CD4-positive, alpha-beta memory T cell (primary cell): ENCODE measurements around the gene GRIPAP1. TPM values are rescaled to one million over a fixed set of nuclear protein-coding genes. Genes with fewer than 3 reads are reported as not detected.
A peak's percentile ranks its signal among the peaks of the same experiment; 100 is the strongest.

Source experiments
- CTCF ChIA-PET: fragments of 350-600 bp; sonication (Branson Sonifier 250); formaldehyde crosslinking; loops from one replicate; lab custom pipeline; 2021; ENCODE audit warnings: inconsistent platforms; ENCODE audit not compliant: partially characterized antibody; lab: Charles Lee
- POLR2A ChIA-PET: fragments of 350-600 bp; sonication (Branson Sonifier 250); formaldehyde crosslinking; loops from one replicate; lab custom pipeline; 2021; ENCODE audit not compliant: partially characterized antibody; lab: Charles Lee
- DNase-seq, 5 donors: peaks; one replicate each; pipeline versions ENCODE4 v3.0.0 to v3.0.0-alpha.2; 2020 to 2022; ENCODE audit warnings: mixed read lengths in 1 of 5
- H3K27ac ChIP-seq: one replicate; pipeline ENCODE4 v1.7.0; 2013; ENCODE audit warnings: low read depth, low read length
- H3K27me3 ChIP-seq: 2 replicates; pipeline ENCODE4 v1.7.0; 2013; ENCODE audit warnings: mild to moderate bottlenecking, low read length, moderate library complexity; ENCODE audit not compliant: insufficient read depth
- H3K36me3 ChIP-seq: 2 replicates; pipeline ENCODE4 v1.7.0; 2013; ENCODE audit warnings: mild to moderate bottlenecking, low read length, moderate library complexity; ENCODE audit not compliant: insufficient read depth
- H3K4me1 ChIP-seq: 2 replicates; pipeline ENCODE4 v1.7.0; 2013; ENCODE audit warnings: mild to moderate bottlenecking, low read length, moderate library complexity; ENCODE audit not compliant: insufficient read depth
- H3K4me3 ChIP-seq, 2 donors: one replicate each; pipeline ENCODE4 v1.7.0; 2013; ENCODE audit warnings: low read length in 2 of 2, mild to moderate bottlenecking in 1 of 2
- H3K9me3 ChIP-seq, 2 donors: one replicate each; pipeline ENCODE4 v1.7.0; 2013; ENCODE audit warnings: low read length in 2 of 2, control low read depth in 1 of 2; ENCODE audit not compliant: control insufficient read depth in 1 of 2
- H3K27ac Mint-ChIP-seq, 7 donors: one replicate each; pipeline ENCODE4 v1.8.0; 2020 to 2021; ENCODE audit warnings: mixed read lengths in 7 of 7, mild to moderate bottlenecking in 6 of 7, inconsistent platforms in 3 of 7, moderate library complexity in 3 of 7
- H3K27me3 Mint-ChIP-seq, 2 donors: one replicate each; pipeline ENCODE4 v1.8.0; 2020 to 2021; ENCODE audit warnings: mixed read lengths in 2 of 2
- H3K36me3 Mint-ChIP-seq, 2 donors: one replicate each; pipeline ENCODE4 v1.8.0; 2020 to 2021; ENCODE audit warnings: mixed read lengths in 2 of 2, inconsistent platforms in 1 of 2, mild to moderate bottlenecking in 1 of 2
- H3K4me1 Mint-ChIP-seq, 4 donors: one replicate each; pipeline ENCODE4 v1.8.0; 2020 to 2021; ENCODE audit warnings: mixed read lengths in 4 of 4, mild to moderate bottlenecking in 1 of 4
- H3K4me3 Mint-ChIP-seq, 8 donors: one replicate each; pipeline ENCODE4 v1.8.0; 2020 to 2021; ENCODE audit warnings: mixed read lengths in 8 of 8, mild to moderate bottlenecking in 7 of 8, moderate library complexity in 6 of 8, inconsistent platforms in 3 of 8
- H3K9me3 Mint-ChIP-seq, 8 donors: one replicate each; pipeline ENCODE4 v1.8.0; 2020 to 2021; ENCODE audit warnings: mixed read lengths in 8 of 8, mild to moderate bottlenecking in 5 of 8, inconsistent platforms in 3 of 8, moderate library complexity in 1 of 8
- intact Hi-C: fragments of 100-400 bp; cut with micrococcal nuclease; formaldehyde crosslinking; loops from one replicate; pipeline ENCODE4 v1.15.1; 2023
- polyA plus RNA-seq, 2 donors: library from polyadenylated mRNA; unstranded; fragments of 300-500 nt; fragmentation: Illumina TruSeq; gene quantifications; one replicate each; pipeline ENCODE4 v1.2.3, GENCODE V29; 2021
- total RNA-seq, 2 experiments: library from RNA; stranded (reverse); gene quantifications; one replicate each; pipeline ENCODE4 v1.2.3, GENCODE V29; 2021

GRIPAP1 gene
- total and polyA plus RNA-seq, 4 experiments from 2014 or later, result 4.8 to 111 (median 59.2) TPM

- POLR2A ChIA-PET, result interaction anchor here (0.8 to 5.9 kb wide), 19 partner anchors 11 to 418 kb away, joined by 3 to 99 read pairs (median 9); partner anchors contain the start of genes GRIPAP1, KCND1, PIM2 and PLP2
These were observed 44.6 kb downstream of the GRIPAP1 start, which contains the start of gene OTUD5 for GRCh38 chrX:48957477-48957826. TSS of gene OTUD5 (minus strand) at chrX:48957607. CDS start at chrX:48957570, 37 bp downstream.

GRCh38 chrX:48956728-48957414 lies 45.2 kb downstream of the GRIPAP1 start:
- peak; percentile 46 to 83 (median 58) for DNase-seq
- ChIA-PET CTCF (interaction anchor here (0.6 to 2.5 kb wide), 3 partner anchors 10 to 308 kb away, joined by 3 to 16 read pairs (median 4); no protein-coding TSS in a partner anchor), POLR2A (interaction anchor here (0.5 to 5.9 kb wide), 14 partner anchors 10 to 417 kb away, joined by 3 to 99 read pairs (median 7); partner anchors contain the start of genes GRIPAP1, HDAC6, PIM2 and PLP2)
- Mint-ChIP-seq H3K27ac (peak overlapping the region; percentile 82 to 98 (median 90)), H3K4me1 (peaks cover 24 to 76% (median 47%) of the 10 kb centered on the region in 4 donors), H3K27me3 (no peaks in the 10 kb centered on the region), H3K36me3 (peaks cover 6 to 36% of the 10 kb centered on the region in 2 donors), H3K4me3 (peak overlapping the region; percentile 80 to 89 (median 86)), H3K9me3 (peaks cover 0 to 4% (median 0%) of the 10 kb centered on the region in 8 donors)
- intact Hi-C loops, result loop anchor here (2.0 to 5.0 kb wide), 3 partner anchors 18 to 205 kb away; partner anchors contain the start of genes GPKOW and MAGIX
- H3K27me3 ChIP-seq, result no peaks in the 10 kb centered on the region
- peaks cover 61% of the 10 kb centered on the region for H3K4me1 ChIP-seq
- H3K4me3 ChIP-seq, result peak overlapping the region; percentile 57 to 62
- H3K27ac ChIP-seq, result peak overlapping the region; percentile 98
- no peaks in the 10 kb centered on the region for H3K9me3 ChIP-seq
- H3K36me3 ChIP-seq, result peaks cover 4% of the 10 kb centered on the region

More at GRCh38 chrX:48957477-48957826, 44.6 kb downstream of the GRIPAP1 start, which contains the start of gene OTUD5:
- H3K27me3 ChIP-seq, result no peaks in the 10 kb centered on the region
- CTCF ChIA-PET, result interaction anchor here (1.0 to 1.6 kb wide), 4 partner anchors 20 to 309 kb away, joined by 3 to 7 read pairs (median 5); partner anchors contain the start of gene TFE3
- H3K27ac ChIP-seq, result peak within 1 kb of the TSS; percentile 98
- Mint-ChIP-seq H3K4me3 (peak within 1 kb of the TSS; percentile 96 to 99 (median 98)), H3K27ac (peak within 1 kb of the TSS; percentile 98 to 100 (median 100)), H3K9me3 (peaks cover 0 to 4% (median 0%) of the 10 kb centered on the region in 8 donors), H3K36me3 (peaks cover 6 to 31% of the 10 kb centered on the region in 2 donors), H3K4me1 (peaks cover 18 to 70% (median 43%) of the 10 kb centered on the region in 4 donors), H3K27me3 (no peaks in the 10 kb centered on the region)
- H3K4me1 ChIP-seq, result peaks cover 55% of the 10 kb centered on the region
- no peaks in the 10 kb centered on the region for H3K9me3 ChIP-seq
- H3K36me3 ChIP-seq, result peaks cover 4% of the 10 kb centered on the region
- DNase-seq, result peak in 1 of 5 donors; percentile 85
- intact Hi-C loops, result loop anchor here (2.0 to 5.0 kb wide), 3 partner anchors 19 to 205 kb away; partner anchors contain the start of genes GPKOW and MAGIX
- H3K4me3 ChIP-seq, result peak within 1 kb of the TSS; percentile 57 to 75

- H3K4me1 Mint-ChIP-seq, result peaks cover 26 to 62% (median 41%) of the 10 kb centered on the region in 4 donors
- peaks cover 7 to 14% of the 10 kb centered on the region in 2 donors for H3K36me3 Mint-ChIP-seq
- ChIA-PET POLR2A (interaction anchor here (1.0 to 1.6 kb wide), 3 partner anchors 10 to 32 kb away, joined by 3 to 6 read pairs (median 3); no protein-coding TSS in a partner anchor), CTCF (interaction anchor here (0.9 to 8.0 kb wide), 3 partner anchors 9 to 300 kb away, joined by 3 to 35 read pairs (median 4); no protein-coding TSS in a partner anchor)
- Histone ChIP-seq H3K4me1 (peaks cover 68% of the 10 kb centered on the region), H3K36me3 (no peaks in the 10 kb centered on the region), H3K27me3 (no peaks in the 10 kb centered on the region), H3K9me3 (no peaks in the 10 kb centered on the region), H3K4me3 (no peak overlapping the region), H3K27ac (no peak overlapping the region)
- H3K27ac Mint-ChIP-seq, result peak overlapping the region in 2 of 7 donors; percentile 47 to 68
- intact Hi-C loops, result no loop called here
- no peak for DNase-seq
- no peaks in the 10 kb centered on the region for H3K9me3 Mint-ChIP-seq
- H3K4me3 Mint-ChIP-seq, result no peak overlapping the region
- H3K27me3 Mint-ChIP-seq, result no peaks in the 10 kb centered on the region
These were observed 53.5 kb downstream of the GRIPAP1 start for GRCh38 chrX:48948589-48948988.

- ChIA-PET CTCF (interaction anchor here (0.8 to 8.0 kb wide), 17 partner anchors 9 to 298 kb away, joined by 3 to 35 read pairs (median 4); partner anchors contain the start of genes GRIPAP1, PQBP1 and TIMM17B), POLR2A (interaction anchor here (0.7 to 2.0 kb wide), 11 partner anchors 8 to 297 kb away, joined by 3 to 15 read pairs (median 5); partner anchors contain the start of genes HDAC6, OTUD5, PIM2 and PQBP1)
- peaks cover 0 to 2% (median 0%) of the 10 kb centered on the region in 8 donors for H3K9me3 Mint-ChIP-seq
- H3K36me3 ChIP-seq, result no peaks in the 10 kb centered on the region
- H3K27me3 Mint-ChIP-seq, result no peaks in the 10 kb centered on the region
- intact Hi-C loops, result loop anchor here (1.0 kb wide), 4 partner anchors 8 to 297 kb away; no protein-coding TSS in a partner anchor
- H3K27ac Mint-ChIP-seq, result peak overlapping the region; percentile 66 to 92 (median 79)
- H3K4me3 Mint-ChIP-seq, result peak overlapping the region in 6 of 8 donors; percentile 11 to 64 (median 26)
- H3K27me3 ChIP-seq, result no peaks in the 10 kb centered on the region
- H3K4me1 Mint-ChIP-seq, result peaks cover 34 to 63% (median 48%) of the 10 kb centered on the region in 4 donors
- no peak overlapping the region for H3K4me3 ChIP-seq
- H3K9me3 ChIP-seq, result no peaks in the 10 kb centered on the region
- peaks cover 7 to 24% of the 10 kb centered on the region in 2 donors for H3K36me3 Mint-ChIP-seq
- no peak overlapping the region for H3K27ac ChIP-seq
- DNase-seq, result peak; percentile 45 to 66 (median 62)
- H3K4me1 ChIP-seq, result peaks cover 70% of the 10 kb centered on the region
These were observed 56.3 kb downstream of the GRIPAP1 start for GRCh38 chrX:48945517-48946348.

- peak overlapping the region; percentile 74 to 92 (median 88) for H3K27ac Mint-ChIP-seq
- CTCF ChIA-PET, result interaction anchor here (1.5 to 8.0 kb wide), 5 partner anchors 26 to 294 kb away, joined by 3 to 35 read pairs (median 9); partner anchors contain the start of gene SLC35A2
- H3K36me3 Mint-ChIP-seq, result peaks cover 0 to 29% of the 10 kb centered on the region in 2 donors
- H3K4me3 Mint-ChIP-seq, result peak overlapping the region in 4 of 8 donors; percentile 34 to 65 (median 40)
- no peaks in the 10 kb centered on the region for H3K27me3 ChIP-seq
- H3K4me1 ChIP-seq, result peaks cover 87% of the 10 kb centered on the region
- H3K9me3 ChIP-seq, result no peaks in the 10 kb centered on the region
- peak overlapping the region; percentile 11 for H3K27ac ChIP-seq
- POLR2A ChIA-PET, result interaction anchor here (1.1 to 11.3 kb wide), 7 partner anchors 10 to 97 kb away, joined by 4 to 235 read pairs (median 5); partner anchors contain the start of genes OTUD5, PIM2 and SLC35A2
- DNase-seq, result no peak
- no peaks in the 10 kb centered on the region for H3K36me3 ChIP-seq
- peaks cover 52 to 83% (median 68%) of the 10 kb centered on the region in 4 donors for H3K4me1 Mint-ChIP-seq
- intact Hi-C loops, result no loop called here
- H3K27me3 Mint-ChIP-seq, result no peaks in the 10 kb centered on the region
- peaks cover 0 to 4% (median 0%) of the 10 kb centered on the region in 8 donors for H3K9me3 Mint-ChIP-seq
- H3K4me3 ChIP-seq, result no peak overlapping the region
These were observed 59.2 kb downstream of the GRIPAP1 start for GRCh38 chrX:48942895-48943294.
